ENCODE results near the gene SMR3B.

Gene SMR3B

GRCh38 chr4:70399319-70399718 lies 16.4 kb downstream of the SMR3B start:
- TF ChIP-seq EGR1 (IDR thresholded peaks at IDR 0.05), result no peak
- TF ChIP-seq EP300 (IDR thresholded peaks at IDR 0.05; ENCODE audit: borderline replicate concordance), result no peak
- no peak for TF ChIP-seq CREB1 (IDR thresholded peaks at IDR 0.05; ENCODE audit: low read depth)
- TF ChIP-seq, protein P1, sequence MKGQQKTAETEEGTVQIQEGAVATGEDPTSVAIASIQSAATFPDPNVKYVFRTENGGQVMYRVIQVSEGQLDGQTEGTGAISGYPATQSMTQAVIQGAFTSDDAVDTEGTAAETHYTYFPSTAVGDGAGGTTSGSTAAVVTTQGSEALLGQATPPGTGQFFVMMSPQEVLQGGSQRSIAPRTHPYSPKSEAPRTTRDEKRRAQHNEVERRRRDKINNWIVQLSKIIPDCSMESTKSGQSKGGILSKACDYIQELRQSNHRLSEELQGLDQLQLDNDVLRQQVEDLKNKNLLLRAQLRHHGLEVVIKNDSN (IDR thresholded peaks at IDR 0.05), result no peak
- no peak for TF ChIP-seq NFIC (IDR thresholded peaks at IDR 0.05)
- TF ChIP-seq, protein P2, sequence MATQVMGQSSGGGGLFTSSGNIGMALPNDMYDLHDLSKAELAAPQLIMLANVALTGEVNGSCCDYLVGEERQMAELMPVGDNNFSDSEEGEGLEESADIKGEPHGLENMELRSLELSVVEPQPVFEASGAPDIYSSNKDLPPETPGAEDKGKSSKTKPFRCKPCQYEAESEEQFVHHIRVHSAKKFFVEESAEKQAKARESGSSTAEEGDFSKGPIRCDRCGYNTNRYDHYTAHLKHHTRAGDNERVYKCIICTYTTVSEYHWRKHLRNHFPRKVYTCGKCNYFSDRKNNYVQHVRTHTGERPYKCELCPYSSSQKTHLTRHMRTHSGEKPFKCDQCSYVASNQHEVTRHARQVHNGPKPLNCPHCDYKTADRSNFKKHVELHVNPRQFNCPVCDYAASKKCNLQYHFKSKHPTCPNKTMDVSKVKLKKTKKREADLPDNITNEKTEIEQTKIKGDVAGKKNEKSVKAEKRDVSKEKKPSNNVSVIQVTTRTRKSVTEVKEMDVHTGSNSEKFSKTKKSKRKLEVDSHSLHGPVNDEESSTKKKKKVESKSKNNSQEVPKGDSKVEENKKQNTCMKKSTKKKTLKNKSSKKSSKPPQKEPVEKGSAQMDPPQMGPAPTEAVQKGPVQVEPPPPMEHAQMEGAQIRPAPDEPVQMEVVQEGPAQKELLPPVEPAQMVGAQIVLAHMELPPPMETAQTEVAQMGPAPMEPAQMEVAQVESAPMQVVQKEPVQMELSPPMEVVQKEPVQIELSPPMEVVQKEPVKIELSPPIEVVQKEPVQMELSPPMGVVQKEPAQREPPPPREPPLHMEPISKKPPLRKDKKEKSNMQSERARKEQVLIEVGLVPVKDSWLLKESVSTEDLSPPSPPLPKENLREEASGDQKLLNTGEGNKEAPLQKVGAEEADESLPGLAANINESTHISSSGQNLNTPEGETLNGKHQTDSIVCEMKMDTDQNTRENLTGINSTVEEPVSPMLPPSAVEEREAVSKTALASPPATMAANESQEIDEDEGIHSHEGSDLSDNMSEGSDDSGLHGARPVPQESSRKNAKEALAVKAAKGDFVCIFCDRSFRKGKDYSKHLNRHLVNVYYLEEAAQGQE (IDR thresholded peaks at IDR 0.05; ENCODE audit: low read depth), result no peak
- TF ChIP-seq ZBTB7A (IDR thresholded peaks at IDR 0.05; ENCODE audit: low read depth), result no peak
- TF ChIP-seq TAF1 (IDR thresholded peaks at IDR 0.05; ENCODE audit: low read depth), result no peak
- TF ChIP-seq CEBPB (IDR thresholded peaks at IDR 0.05), result no peak
- TF ChIP-seq TCF12 (IDR thresholded peaks at IDR 0.05; ENCODE audit: low read depth), result no peak
- TF ChIP-seq YY1 (IDR thresholded peaks at IDR 0.05; ENCODE audit: low read depth), result no peak
- TF ChIP-seq MAX (IDR thresholded peaks at IDR 0.05), result no peak
- TF ChIP-seq TEAD4 (IDR thresholded peaks at IDR 0.05), result no peak
- no peak for TF ChIP-seq FOXM1 (IDR thresholded peaks at IDR 0.05; ENCODE audit: borderline replicate concordance, low read depth)
- no peak for TF ChIP-seq RAD21 (IDR thresholded peaks at IDR 0.05; ENCODE audit: low read depth)

GRCh38 chr4:70402762-70403161 lies 19.8 kb downstream of the SMR3B start:
- TF ChIP-seq EP300 (IDR thresholded peaks at IDR 0.05; ENCODE audit: borderline replicate concordance) (no peak), TEAD4 (IDR thresholded peaks at IDR 0.05) (no peak), YY1 (IDR thresholded peaks at IDR 0.05; ENCODE audit: low read depth) (no peak), MAX (IDR thresholded peaks at IDR 0.05) (no peak), FOXM1 (IDR thresholded peaks at IDR 0.05; ENCODE audit: borderline replicate concordance, low read depth) (no peak), ZBTB7A (IDR thresholded peaks at IDR 0.05; ENCODE audit: low read depth) (no peak), TCF12 (IDR thresholded peaks at IDR 0.05; ENCODE audit: low read depth) (no peak), RAD21 (IDR thresholded peaks at IDR 0.05; ENCODE audit: low read depth) (no peak), CEBPB (IDR thresholded peaks at IDR 0.05) (no peak), CREB1 (IDR thresholded peaks at IDR 0.05; ENCODE audit: low read depth) (no peak), NFIC (IDR thresholded peaks at IDR 0.05) (no peak), EGR1 (IDR thresholded peaks at IDR 0.05) (no peak), TAF1 (IDR thresholded peaks at IDR 0.05; ENCODE audit: low read depth) (no peak)
- TF ChIP-seq, protein P1 (IDR thresholded peaks at IDR 0.05), result no peak
- TF ChIP-seq, protein P2 (IDR thresholded peaks at IDR 0.05; ENCODE audit: low read depth), result no peak

DNA sequence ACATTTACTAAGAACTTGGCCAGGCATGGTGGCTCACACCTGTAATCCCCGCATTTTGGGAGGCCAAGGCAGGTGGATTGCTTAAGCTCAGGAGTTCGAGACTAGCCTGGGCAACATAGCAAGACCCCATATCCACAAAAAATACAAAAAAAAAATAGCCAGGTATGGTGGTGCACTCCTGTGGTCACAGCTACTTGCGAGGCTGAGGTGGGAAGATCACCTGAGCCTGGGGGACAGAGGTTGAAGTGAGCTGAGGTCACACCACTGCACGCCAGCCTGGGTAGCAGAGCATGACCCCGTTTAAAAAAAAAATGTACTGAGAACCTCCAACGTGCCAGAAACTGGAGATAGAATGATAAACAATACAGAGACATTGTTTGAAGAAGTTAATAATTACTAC lies 22.8 kb downstream of the SMR3B start:
- no peak for TF ChIP-seq MAX (IDR thresholded peaks at IDR 0.05)
- TF ChIP-seq NFIC (IDR thresholded peaks at IDR 0.05), result no peak

GRCh38 chr4:70425306-70425705 lies 42.4 kb downstream of the SMR3B start:
- TF ChIP-seq, protein P1 (IDR thresholded peaks at IDR 0.05), result no peak
- TF ChIP-seq TAF1 (IDR thresholded peaks at IDR 0.05; ENCODE audit: low read depth) (no peak), YY1 (IDR thresholded peaks at IDR 0.05; ENCODE audit: low read depth) (no peak), FOXM1 (IDR thresholded peaks at IDR 0.05; ENCODE audit: borderline replicate concordance, low read depth) (no peak), CEBPB (IDR thresholded peaks at IDR 0.05) (no peak), EGR1 (IDR thresholded peaks at IDR 0.05) (no peak), TCF12 (IDR thresholded peaks at IDR 0.05; ENCODE audit: low read depth) (no peak), CREB1 (IDR thresholded peaks at IDR 0.05; ENCODE audit: low read depth) (no peak), RAD21 (IDR thresholded peaks at IDR 0.05; ENCODE audit: low read depth) (no peak), EP300 (IDR thresholded peaks at IDR 0.05; ENCODE audit: borderline replicate concordance) (no peak)

DNA sequence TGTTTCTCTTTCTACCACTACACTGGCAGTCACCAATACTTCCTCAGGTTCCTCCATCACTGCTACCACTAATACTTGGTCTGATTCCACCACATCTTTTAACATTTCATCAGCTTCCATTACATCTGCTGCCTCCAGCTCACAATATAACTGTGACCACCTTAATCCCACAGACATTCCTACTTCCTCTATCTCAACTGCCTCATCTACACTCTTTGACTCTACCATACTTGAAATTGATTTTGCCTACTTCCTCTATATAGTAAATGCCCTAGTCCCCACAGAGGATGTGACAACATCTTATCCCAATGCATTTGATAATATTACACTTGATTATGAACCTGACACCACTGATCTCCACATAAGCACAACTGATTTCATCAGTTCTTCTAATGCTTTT lies 43.9 kb downstream of the SMR3B start:
- no peak for TF ChIP-seq CREB1 (IDR thresholded peaks at IDR 0.05; ENCODE audit: low read depth)
- no peak for TF ChIP-seq FOXM1 (IDR thresholded peaks at IDR 0.05; ENCODE audit: borderline replicate concordance, low read depth)
- no peak for TF ChIP-seq RAD21 (IDR thresholded peaks at IDR 0.05; ENCODE audit: low read depth)
- no peak for TF ChIP-seq EGR1 (IDR thresholded peaks at IDR 0.05)
- no peak for TF ChIP-seq TAF1 (IDR thresholded peaks at IDR 0.05; ENCODE audit: low read depth)
- no peak for TF ChIP-seq YY1 (IDR thresholded peaks at IDR 0.05; ENCODE audit: low read depth)
- no peak for TF ChIP-seq CEBPB (IDR thresholded peaks at IDR 0.05)
- no peak for TF ChIP-seq EP300 (IDR thresholded peaks at IDR 0.05; ENCODE audit: borderline replicate concordance)
- TF ChIP-seq ZBTB7A (IDR thresholded peaks at IDR 0.05; ENCODE audit: low read depth), result no peak
- no peak for TF ChIP-seq TCF12 (IDR thresholded peaks at IDR 0.05; ENCODE audit: low read depth)
- TF ChIP-seq, protein P2 (IDR thresholded peaks at IDR 0.05; ENCODE audit: low read depth), result no peak
- no peak for TF ChIP-seq NFIC (IDR thresholded peaks at IDR 0.05)
- no peak for TF ChIP-seq TEAD4 (IDR thresholded peaks at IDR 0.05)
- TF ChIP-seq MAX (IDR thresholded peaks at IDR 0.05), result no peak
- TF ChIP-seq, protein P1 (IDR thresholded peaks at IDR 0.05), result no peak
